ENCODE measurements around the gene GRIA4.

The GRIA4 gene

GRCh38 chr11:105705786-105706530 lies 96.1 kb downstream of the GRIA4 start:
- TF ChIP-seq CTCF (conservative IDR thresholded peaks at IDR 0.05; ENCODE audit: low read length): no peak

GRCh38 chr11:105713106-105713505 lies 103.2 kb downstream of the GRIA4 start:
- TF ChIP-seq CTCF (conservative IDR thresholded peaks at IDR 0.05; ENCODE audit: low read length): no peak
- DNase-seq (ENCODE audit: low read depth): no peak
- no peak overlapping the region for H3K4me3 ChIP-seq (ENCODE audit: low read length)

More at GRCh38 chr11:105705786-105706530, 96.1 kb downstream of the GRIA4 start:
- DNase-seq (ENCODE audit: low read depth): no peak
- no peak overlapping the region for H3K4me3 ChIP-seq (ENCODE audit: low read length)

GRCh38 chr11:105713696-105714095 lies 103.8 kb downstream of the GRIA4 start:
- DNase-seq (ENCODE audit: low read depth): no peak
- no peak overlapping the region for H3K4me3 ChIP-seq (ENCODE audit: low read length)
- no peak for TF ChIP-seq CTCF (conservative IDR thresholded peaks at IDR 0.05; ENCODE audit: low read length)

- no peak for DNase-seq (ENCODE audit: low read depth)
- TF ChIP-seq CTCF (conservative IDR thresholded peaks at IDR 0.05; ENCODE audit: low read length): no peak
- H3K4me3 ChIP-seq (ENCODE audit: low read length): no peak overlapping the region
These were observed 108.8 kb downstream of the GRIA4 start for GRCh38 chr11:105718641-105719040.

- DNase-seq (ENCODE audit: low read depth): no peak
- no peak overlapping the region for H3K4me3 ChIP-seq (ENCODE audit: low read length)
- TF ChIP-seq CTCF (conservative IDR thresholded peaks at IDR 0.05; ENCODE audit: low read length): no peak
These were observed 109.4 kb downstream of the GRIA4 start for GRCh38 chr11:105719073-105719822.

GRCh38 chr11:105720096-105720495 lies 110.2 kb downstream of the GRIA4 start:
- H3K4me3 ChIP-seq (ENCODE audit: low read length): no peak overlapping the region
- no peak for TF ChIP-seq CTCF (conservative IDR thresholded peaks at IDR 0.05; ENCODE audit: low read length)
- no peak for DNase-seq (ENCODE audit: low read depth)

- TF ChIP-seq CTCF (conservative IDR thresholded peaks at IDR 0.05; ENCODE audit: low read length): no peak
- H3K4me3 ChIP-seq (ENCODE audit: low read length): no peak overlapping the region
These were observed 113.4 kb downstream of the GRIA4 start for GRCh38 chr11:105723269-105723668.

More at GRCh38 chr11:105723269-105723668, 113.4 kb downstream of the GRIA4 start:
- DNase-seq (ENCODE audit: low read depth): no peak
